Measurements from ENCODE around the gene FOXO6.

The FOXO6 gene

DNA sequence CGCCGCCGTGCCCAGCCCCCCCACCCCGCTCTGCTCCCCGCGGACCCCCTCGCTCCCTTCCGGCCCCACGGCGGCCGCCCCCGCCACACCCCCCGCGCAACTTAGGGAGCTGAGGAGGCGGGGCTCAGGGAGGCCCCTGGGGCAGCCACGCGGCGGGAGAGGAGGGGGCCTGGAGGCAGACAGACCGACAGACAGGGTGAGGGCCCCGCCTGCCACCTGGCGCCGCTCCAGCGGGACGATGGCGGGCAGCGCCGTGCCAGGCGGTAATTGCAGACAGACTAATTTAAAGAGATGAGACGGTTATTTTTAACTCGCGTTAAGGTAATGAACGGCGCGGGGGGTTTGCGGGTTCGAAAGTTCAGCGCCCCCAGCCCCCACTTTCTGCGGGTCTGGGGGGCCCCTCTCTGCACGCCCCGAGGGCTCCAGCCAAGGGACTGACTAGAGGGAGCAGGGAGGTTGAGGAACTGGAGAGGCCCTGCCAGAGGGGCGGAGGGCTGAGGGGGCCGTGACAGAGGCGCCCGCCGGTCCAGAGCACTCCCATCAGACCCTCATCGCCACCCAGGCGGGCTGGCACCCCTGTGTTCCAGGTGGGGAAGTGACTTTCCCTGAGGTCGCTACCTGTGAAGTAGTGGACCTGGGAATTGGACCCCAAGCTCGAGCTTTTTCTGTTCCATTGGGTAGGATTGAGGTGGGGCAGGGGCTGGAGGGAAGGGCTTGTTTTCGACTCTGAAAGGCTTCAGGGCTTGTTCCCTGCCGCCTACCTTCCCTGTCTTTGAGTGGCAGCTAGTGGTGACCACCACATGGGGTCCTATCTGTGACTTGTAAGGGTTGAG, 5.4 kb downstream of the FOXO6 start:
- H3K9ac ChIP-seq = no peak overlapping the region
- no peak overlapping the region for H3K27ac ChIP-seq
- TF ChIP-seq, protein P1, sequence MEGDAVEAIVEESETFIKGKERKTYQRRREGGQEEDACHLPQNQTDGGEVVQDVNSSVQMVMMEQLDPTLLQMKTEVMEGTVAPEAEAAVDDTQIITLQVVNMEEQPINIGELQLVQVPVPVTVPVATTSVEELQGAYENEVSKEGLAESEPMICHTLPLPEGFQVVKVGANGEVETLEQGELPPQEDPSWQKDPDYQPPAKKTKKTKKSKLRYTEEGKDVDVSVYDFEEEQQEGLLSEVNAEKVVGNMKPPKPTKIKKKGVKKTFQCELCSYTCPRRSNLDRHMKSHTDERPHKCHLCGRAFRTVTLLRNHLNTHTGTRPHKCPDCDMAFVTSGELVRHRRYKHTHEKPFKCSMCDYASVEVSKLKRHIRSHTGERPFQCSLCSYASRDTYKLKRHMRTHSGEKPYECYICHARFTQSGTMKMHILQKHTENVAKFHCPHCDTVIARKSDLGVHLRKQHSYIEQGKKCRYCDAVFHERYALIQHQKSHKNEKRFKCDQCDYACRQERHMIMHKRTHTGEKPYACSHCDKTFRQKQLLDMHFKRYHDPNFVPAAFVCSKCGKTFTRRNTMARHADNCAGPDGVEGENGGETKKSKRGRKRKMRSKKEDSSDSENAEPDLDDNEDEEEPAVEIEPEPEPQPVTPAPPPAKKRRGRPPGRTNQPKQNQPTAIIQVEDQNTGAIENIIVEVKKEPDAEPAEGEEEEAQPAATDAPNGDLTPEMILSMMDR (IDR thresholded peaks at IDR 0.05) = no peak

GRCh38 chr1:41367288-41367642, 6.0 kb downstream of the FOXO6 start:
- Histone ChIP-seq H3K4me3 (ENCODE audit: low read depth, low read length) (no peak overlapping the region), H3K9me3 (ENCODE audit: control insufficient read depth, low read length) (no peaks in the 10 kb centered on the region), H3K36me3 (ENCODE audit: control insufficient read depth, insufficient read depth, low read length) (no peaks in the 10 kb centered on the region), H3K4me2 (ENCODE audit: low read length) (no peak overlapping the region), H3K9ac (no peak overlapping the region), H3K27me3 (ENCODE audit: control insufficient read depth, insufficient read depth, low read length) (no peaks in the 10 kb centered on the region), H3K27ac (no peak overlapping the region), H2AFZ (no peak overlapping the region), H3K4me1 (peaks cover 22% of the 10 kb centered on the region), H3K79me2 (no peaks in the 10 kb centered on the region)
- TF ChIP-seq, protein P1 (IDR thresholded peaks at IDR 0.05) = no peak

More for the DNA sequence above, 5.4 kb downstream of the FOXO6 start:
- peak overlapping the region; percentile 19 for H3K4me3 ChIP-seq (ENCODE audit: low read depth, low read length)
- H3K79me2 ChIP-seq = no peaks in the 10 kb centered on the region
- no peaks in the 10 kb centered on the region for H3K36me3 ChIP-seq (ENCODE audit: control insufficient read depth, insufficient read depth, low read length)
- peaks cover 17% of the 10 kb centered on the region for H3K4me1 ChIP-seq
- no peaks in the 10 kb centered on the region for H3K27me3 ChIP-seq (ENCODE audit: control insufficient read depth, insufficient read depth, low read length)
- peak overlapping the region; percentile 60 for H3K4me2 ChIP-seq (ENCODE audit: low read length)
- H2AFZ ChIP-seq = peak overlapping the region; percentile 78
- no peaks in the 10 kb centered on the region for H3K9me3 ChIP-seq (ENCODE audit: control insufficient read depth, low read length)

- no peak overlapping the region for H3K27ac ChIP-seq
- no peak overlapping the region for H3K9ac ChIP-seq
- no peaks in the 10 kb centered on the region for H3K36me3 ChIP-seq (ENCODE audit: control insufficient read depth, insufficient read depth, low read length)
- H3K9me3 ChIP-seq (ENCODE audit: control insufficient read depth, low read length) = no peaks in the 10 kb centered on the region
- H3K4me2 ChIP-seq (ENCODE audit: low read length) = no peak overlapping the region
- TF ChIP-seq, protein P1 (IDR thresholded peaks at IDR 0.05) = no peak
- no peaks in the 10 kb centered on the region for H3K79me2 ChIP-seq
- H3K4me3 ChIP-seq (ENCODE audit: low read depth, low read length) = no peak overlapping the region
- H2AFZ ChIP-seq = no peak overlapping the region
- H3K4me1 ChIP-seq = peaks cover 24% of the 10 kb centered on the region
- H3K27me3 ChIP-seq (ENCODE audit: control insufficient read depth, insufficient read depth, low read length) = no peaks in the 10 kb centered on the region
These were observed 7.1 kb downstream of the FOXO6 start for GRCh38 chr1:41368366-41368765.

DNA sequence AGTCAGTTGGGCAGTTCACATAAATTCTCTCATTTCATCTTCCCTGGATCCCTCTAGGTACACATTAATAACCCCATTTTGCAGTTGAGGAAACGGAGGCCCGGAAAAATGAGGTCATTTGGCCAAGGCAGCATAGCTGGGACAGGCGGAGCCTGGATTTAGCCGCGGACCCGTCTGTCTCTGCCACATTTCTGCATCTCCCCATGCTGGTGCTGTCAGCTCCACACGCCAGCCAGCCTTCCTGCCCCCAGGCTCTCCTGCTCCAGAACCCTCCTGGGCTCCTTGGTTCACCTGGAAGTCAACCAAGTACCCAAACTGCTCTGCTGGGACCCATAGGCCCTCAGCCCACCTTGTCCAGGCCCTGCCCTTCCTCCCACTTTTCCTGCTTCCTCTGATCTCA, 7.6 kb downstream of the FOXO6 start:
- Histone ChIP-seq H3K36me3 (ENCODE audit: control insufficient read depth, insufficient read depth, low read length) (no peaks in the 10 kb centered on the region), H3K79me2 (no peaks in the 10 kb centered on the region), H3K4me1 (peaks cover 24% of the 10 kb centered on the region), H3K4me2 (ENCODE audit: low read length) (no peak overlapping the region), H3K9ac (no peak overlapping the region), H3K27ac (no peak overlapping the region), H3K4me3 (ENCODE audit: low read depth, low read length) (no peak overlapping the region), H3K9me3 (ENCODE audit: control insufficient read depth, low read length) (no peaks in the 10 kb centered on the region), H3K27me3 (ENCODE audit: control insufficient read depth, insufficient read depth, low read length) (no peaks in the 10 kb centered on the region), H2AFZ (no peak overlapping the region)
- TF ChIP-seq, protein P1 (IDR thresholded peaks at IDR 0.05) = no peak

DNA sequence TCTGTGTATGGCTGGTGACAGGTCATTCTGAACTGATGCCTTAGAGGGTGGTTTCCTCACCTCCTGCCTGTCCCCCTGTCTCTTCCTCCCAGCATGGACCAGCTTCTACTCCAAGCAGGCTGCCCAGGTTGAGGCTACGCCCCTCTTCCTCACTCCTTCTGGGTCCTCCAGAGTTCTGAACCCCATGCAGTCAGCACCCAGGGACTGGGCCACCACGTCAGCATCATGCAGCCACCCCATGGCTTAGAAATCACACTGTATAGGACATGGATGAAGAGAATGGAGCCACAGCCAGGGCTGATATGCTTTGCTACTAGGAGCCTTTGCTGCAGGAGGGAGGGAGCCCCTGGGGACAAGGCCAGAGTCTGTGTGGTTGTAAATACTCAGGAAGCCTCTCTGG, 8.3 kb downstream of the FOXO6 start:
- Histone ChIP-seq H3K27me3 (ENCODE audit: control insufficient read depth, insufficient read depth, low read length) (no peaks in the 10 kb centered on the region), H3K79me2 (no peaks in the 10 kb centered on the region), H3K27ac (no peak overlapping the region), H3K4me1 (peaks cover 24% of the 10 kb centered on the region), H3K4me2 (ENCODE audit: low read length) (no peak overlapping the region), H2AFZ (no peak overlapping the region), H3K4me3 (ENCODE audit: low read depth, low read length) (no peak overlapping the region), H3K36me3 (ENCODE audit: control insufficient read depth, insufficient read depth, low read length) (no peaks in the 10 kb centered on the region), H3K9me3 (ENCODE audit: control insufficient read depth, low read length) (no peaks in the 10 kb centered on the region), H3K9ac (no peak overlapping the region)
- TF ChIP-seq, protein P1 (IDR thresholded peaks at IDR 0.05) = no peak
